ENCODE measurements around the gene SLC24A4.
A peak's percentile ranks its signal among the peaks of the same experiment; 100 is the strongest.

SLC24A4 gene

DNA sequence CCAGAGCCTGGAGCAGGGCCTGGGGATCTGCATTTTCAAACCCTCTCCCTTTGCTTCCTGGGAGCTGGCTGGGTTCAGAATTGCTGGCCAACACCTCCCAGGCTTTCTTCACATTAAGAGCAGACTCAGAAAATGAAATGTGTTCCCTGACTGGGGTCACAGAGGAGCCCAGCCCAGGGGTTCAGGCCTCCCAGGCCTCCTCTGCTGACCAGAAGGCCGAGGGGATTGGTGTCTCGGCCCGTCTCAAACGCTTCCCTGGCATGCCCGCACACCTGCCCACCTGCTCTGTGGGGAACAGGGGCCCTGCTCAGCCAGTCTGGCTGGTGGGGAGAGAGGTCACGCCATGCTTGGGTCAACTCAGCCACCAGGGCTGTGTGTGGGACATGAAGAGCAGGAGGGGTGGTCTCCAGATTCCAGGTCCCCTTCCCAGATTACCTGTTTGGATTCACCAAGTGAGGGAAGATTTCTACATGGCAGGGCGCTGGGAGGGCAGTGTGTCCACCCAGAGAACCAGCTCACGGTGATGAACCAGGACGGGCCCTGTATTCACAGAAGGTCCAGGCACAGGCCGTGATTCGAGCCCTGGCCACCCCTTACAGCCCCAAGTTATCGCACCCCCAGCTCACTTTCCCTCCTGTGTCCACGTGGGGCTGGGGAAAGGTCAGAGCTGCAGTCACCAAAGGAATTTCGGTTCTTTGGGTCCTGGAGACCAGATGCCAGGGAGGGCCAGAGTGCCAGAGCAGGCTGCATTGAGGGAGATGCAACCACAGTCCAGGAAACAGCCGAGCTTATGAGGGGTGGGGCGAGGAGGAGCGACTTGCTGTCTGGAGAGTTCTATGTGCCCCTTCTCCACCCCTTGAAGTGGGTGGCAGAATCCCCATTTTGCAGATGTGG, 135.4 kb downstream of the SLC24A4 start:
- no peak for DNase-seq (ENCODE audit: low read depth)

DNA sequence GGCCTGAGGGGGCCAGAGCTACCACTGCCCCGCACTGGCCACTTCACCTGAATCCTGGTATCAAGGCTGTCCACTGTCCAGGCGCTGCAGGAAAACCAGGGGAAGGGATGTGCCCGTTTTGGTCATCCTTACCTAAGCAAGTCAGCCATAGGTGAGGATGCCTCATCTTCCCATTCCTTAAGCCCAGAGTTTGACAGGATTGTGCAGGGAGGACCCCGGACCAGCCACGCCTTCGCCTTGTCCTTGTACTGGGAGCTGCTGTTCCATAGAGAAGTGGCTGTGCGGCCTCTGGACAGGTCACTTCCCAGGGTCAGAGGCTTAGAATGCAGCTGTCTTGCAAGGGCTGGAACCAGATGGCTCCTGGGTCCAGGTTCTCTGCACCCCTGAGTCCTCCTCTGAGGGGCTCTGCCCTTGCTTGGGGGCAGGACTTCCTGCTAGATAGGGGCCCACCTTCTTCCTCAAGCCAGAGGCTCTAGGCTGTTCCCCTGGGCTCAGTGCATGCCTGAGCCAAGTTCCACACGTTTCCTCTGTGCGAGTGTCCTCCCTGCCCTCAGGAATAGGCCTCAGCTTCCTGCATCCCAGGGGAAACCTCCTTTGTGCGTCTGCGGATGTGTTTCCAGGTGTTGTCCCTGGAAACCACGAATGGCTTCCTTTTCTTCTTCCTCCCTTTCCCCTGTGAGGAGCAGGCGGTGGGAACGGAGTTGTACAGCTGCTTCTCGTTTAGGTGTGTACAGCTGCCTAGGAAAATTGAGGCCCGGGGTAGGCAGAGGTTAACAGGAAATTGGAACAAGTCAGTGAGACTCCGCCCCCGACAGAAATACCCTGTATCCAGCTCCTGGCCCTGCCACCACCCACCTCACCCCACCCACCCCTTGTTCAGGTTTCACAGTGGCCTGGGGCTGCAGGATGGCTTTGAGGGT, 136.3 kb downstream of the SLC24A4 start:
- DNase-seq (ENCODE audit: low read depth): no peak

DNA sequence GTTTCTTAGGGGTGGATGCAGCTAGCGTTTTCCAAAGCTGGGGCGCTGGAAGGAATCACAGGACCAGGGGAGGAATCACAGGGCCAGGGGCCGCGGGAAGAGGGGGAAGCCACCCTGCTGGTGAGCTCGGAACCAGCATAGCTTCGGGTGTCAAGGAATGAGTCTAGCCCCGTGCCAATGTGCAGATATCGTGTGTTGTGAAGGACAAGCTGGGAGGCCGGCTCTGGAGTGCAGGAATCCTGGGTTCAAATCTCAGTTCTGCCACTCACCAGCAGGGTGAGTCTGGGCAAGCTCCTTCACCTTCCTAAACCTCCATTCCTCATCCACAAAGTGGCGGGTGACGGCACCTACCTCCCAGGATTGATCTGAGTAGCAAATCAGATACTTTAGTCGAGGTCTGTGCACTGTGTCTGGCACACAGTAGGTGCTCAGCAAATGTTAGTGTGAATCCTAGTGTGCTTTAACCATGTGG, 137.0 kb downstream of the SLC24A4 start:
- no peak for DNase-seq (ENCODE audit: low read depth)

DNA sequence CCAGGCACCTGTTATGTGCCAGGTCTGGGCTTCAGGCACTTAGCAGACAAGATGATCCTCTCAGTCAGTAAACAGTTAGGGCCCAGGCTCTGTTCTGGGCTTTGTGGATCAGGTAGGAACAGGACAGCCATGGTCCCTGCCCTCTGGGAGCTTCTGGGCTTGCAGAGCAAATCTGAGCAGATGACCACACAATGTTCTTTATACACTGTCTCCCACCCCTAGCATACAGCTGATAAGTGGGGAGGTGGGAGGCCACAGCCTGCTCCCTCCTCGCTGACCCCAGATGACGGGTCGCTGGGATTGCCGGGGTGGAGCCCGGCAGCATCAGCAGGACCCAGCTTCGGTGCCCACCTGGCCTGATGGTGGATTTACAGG, 137.6 kb downstream of the SLC24A4 start:
- no peak for DNase-seq (ENCODE audit: low read depth)

DNA sequence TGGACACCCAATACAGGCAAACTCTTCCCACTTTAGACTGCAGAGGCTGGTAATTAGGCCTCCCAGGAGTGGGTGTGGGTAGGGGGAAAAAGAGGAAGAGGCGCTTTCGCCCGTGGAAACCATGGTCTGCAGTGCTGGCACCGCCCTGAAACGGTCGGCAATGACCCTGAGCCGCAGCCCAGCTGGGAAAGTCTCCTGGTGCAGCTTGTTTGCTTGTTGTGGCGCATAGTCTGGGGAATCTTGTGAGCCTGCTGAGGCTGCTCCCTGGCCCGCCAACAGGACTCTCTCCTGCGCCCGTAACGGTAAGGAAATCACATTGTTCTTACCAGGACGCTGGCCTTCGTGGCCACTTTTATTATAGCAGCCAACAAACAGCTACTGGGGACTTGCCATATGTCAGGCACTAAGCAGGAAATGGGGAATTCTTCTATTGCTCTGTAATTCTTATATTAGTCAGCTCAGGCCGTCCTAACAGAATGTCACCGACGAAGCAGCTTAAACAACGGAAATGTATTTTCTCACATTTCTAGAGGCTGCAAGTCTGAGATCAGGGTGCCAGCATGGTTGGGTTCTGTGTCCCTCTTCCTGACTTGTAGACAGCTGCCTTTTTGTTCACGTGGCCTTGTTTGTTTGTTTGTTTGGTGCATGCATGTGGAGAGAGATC, 138.1 kb downstream of the SLC24A4 start:
- no peak for DNase-seq (ENCODE audit: low read depth)

DNA sequence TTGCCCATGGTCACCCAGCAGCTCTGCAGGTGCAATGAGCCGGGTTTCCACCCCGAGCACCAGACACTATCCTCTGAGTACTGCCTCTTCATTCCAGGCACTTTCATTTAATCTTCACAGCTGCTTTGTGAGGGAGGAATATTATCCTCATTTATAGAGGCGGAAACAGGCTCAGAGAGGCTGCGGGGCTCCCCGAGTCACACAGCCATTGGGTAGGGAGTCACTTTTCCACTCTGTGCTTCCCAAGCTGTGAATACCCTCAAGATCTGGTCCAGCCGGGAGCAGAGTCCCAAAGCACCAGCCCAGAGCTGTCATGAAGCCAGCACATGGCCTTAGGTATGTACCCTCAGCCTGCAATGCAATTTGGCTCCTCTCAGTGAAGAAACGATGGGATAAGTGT, 138.9 kb downstream of the SLC24A4 start:
- no peak for DNase-seq (ENCODE audit: low read depth)

DNA sequence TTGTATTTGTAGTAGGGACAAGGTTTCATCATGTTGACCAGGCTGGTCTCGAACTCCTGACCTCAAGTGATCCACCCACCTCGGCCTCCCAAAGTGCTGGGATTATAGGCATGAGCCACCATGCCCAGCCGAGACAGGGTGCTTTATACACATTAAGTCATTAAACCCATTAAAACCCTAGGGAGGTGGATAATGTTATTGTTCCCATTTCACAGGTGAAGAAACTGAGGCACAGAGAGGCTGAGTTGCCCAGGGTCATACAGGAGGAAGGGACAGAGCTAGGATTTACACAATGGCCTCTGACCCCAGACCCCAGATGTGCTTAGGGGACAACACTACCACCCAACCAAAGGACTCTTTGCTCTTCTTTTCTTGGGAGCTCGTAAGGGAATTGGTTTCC, 139.6 kb downstream of the SLC24A4 start:
- DNase-seq (ENCODE audit: low read depth): no peak

DNA sequence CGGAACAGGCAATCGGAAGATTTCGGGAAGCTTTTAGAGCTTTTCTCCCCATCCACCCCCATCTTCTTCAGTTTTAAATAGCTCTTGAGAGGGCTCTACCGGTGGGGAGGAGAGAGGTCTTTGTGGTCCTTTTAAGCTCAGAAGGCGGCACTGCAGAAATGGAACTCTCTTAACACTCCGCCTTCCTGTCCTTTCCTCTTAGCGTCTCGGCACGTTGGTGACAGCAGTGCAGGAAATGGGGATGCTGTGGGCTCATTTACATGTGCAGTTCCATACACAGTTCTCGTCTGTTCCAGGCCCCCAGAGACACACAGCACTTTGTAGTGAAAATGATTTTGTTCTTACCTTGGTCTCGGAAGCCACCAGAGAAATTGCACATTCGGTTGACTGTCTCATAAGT, 140.2 kb downstream of the SLC24A4 start:
- DNase-seq (ENCODE audit: low read depth): no peak

DNA sequence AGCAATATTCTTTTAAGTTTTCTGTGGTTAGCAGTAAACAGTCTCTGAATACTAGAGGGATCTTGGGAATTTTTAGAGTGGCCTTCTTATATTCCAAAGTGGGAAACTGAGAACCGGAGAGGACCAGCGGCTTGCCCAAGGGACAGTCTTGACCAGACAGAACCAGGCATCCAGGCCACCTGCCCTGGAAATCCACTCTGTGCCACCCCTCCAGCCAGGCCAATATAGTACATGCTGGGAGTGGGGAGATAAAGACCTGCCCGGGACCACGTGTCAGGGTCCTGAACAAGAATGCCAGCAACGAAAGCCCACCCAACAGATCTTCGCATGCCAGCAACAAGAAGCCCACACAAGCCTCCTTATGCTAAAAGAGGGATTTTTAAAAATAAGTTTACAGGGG, 141.2 kb downstream of the SLC24A4 start:
- no peak for DNase-seq (ENCODE audit: low read depth)

DNA sequence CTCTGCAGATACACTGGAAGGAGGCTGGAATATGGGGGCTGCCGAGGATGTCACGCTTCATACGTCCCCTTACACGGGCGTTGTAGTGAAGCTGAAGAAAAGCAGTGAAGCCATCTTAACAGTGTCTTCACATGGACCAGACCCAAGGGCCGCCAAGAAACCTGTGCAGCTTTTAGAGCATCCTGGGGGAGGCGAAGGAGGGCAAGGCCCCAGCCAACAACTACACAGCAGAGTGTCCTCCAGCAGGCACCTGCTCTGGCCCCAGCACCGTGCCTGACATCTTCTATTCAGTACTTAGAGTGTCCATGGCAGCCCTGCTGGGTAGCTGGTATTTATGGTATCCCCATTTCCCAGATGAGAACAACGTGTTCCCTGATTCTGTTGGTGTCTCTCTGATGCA, 141.8 kb downstream of the SLC24A4 start:
- no peak for DNase-seq (ENCODE audit: low read depth)

DNA sequence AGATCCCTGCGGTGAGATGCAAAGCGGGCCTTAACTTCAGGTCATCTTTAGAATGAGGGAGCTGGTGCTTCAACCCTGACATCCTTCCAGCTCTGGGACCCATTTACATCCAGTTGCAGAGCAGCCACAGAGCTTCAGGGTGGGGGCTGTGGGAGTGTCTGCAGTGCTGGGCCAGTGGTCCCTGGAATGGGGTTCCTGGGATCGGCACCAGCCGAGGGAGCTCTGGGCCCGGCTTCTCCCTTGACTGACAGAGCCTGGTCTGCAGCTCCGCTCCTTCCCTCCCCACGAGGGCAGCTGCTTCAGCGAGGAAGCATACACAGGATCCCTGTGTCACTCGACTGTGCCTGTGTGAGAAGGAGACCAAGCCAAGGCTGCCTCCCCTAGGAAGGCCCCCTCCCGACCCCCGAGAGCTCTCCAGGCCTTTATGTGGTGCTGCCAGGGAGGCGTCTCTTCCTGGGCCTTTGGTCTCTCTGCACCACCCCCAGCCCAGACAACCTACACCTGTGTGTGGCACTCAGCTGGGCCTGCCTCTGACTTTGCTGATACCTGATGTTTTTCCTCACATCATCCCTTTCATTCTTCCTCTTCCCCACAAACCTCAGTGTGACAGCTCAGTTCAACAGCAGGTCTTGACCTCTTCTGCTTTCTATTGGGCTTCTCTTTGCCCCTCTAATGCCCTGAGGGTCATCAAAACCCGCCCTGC, 142.5 kb downstream of the SLC24A4 start:
- no peak for DNase-seq (ENCODE audit: low read depth)

DNA sequence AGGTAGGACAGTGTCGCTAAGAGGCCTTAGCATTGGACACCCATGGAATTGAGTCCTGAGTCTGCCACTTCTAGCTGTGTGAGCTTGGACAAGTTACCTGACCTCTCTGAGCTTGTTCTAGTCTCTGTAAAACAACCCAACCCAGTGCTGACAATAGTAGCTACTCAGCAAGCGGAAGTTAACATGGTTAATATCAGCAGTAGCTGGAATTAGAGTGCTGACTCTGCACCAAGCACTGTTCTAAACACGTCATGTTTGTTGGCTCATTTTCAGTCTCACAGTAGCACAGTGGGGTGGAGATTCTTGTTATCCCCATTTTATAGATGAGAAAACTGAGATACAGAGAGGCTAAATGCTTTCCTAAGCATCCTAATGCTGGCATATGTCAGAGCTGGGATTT, 143.1 kb downstream of the SLC24A4 start:
- no peak for DNase-seq (ENCODE audit: low read depth)

DNA sequence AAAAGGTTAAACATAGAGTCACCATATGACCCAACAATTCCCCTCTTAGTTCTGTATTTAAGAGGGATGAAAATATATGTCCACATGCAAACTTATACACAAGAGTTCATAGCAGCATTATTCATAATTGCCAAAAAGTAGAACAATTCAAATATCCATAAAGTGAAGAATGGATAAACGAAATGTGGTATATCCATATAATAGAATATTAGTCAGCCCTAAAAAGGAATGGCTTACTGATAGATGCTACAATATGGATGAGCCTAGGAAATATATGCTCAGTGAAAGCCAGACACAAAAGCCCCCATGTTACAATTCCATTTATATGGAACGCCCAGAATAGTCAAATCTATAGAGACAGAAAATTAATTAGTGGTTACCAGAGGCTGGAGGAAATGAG, 146.6 kb downstream of the SLC24A4 start:
- DNase-seq (ENCODE audit: low read depth): no peak

DNA sequence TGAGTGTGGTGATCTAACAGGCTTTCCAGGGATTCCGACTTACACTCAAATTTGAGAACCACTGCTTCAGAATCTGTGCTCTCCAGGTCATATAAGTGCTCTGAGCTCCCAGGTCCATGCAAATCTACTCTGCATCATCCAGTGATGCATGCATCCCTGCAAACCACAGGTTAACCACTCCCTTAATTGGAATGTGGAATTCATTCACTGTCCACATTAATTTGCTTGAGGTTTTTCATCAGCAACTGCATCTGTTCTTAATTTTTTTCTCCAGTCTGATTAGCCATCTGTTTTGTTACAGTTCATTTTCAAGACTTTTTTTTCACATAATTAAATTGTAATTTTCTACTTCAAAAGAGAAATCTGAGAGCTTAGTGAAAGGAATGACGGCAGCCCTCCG, 147.2 kb downstream of the SLC24A4 start:
- DNase-seq (ENCODE audit: low read depth): peak; percentile 24

DNA sequence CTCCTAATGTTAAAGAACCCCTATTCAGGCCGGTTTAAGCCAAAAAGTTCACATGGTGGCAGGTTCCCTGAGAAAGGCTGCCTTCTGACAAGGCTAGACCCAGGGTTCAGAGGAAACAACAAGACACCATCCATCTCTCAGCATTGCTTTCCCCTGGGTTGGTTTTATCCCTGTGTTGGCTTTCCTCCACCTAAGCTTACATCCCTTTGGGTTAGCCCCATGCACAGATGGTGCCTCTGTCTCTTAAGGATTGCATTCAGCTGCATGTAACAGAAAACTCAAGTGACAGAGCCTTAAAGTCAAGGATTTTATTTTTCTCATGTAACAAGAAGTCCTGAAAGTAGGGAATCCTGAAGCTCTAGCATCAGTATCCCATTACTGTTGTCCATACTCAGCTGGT, 147.8 kb downstream of the SLC24A4 start:
- DNase-seq (ENCODE audit: low read depth): no peak

DNA sequence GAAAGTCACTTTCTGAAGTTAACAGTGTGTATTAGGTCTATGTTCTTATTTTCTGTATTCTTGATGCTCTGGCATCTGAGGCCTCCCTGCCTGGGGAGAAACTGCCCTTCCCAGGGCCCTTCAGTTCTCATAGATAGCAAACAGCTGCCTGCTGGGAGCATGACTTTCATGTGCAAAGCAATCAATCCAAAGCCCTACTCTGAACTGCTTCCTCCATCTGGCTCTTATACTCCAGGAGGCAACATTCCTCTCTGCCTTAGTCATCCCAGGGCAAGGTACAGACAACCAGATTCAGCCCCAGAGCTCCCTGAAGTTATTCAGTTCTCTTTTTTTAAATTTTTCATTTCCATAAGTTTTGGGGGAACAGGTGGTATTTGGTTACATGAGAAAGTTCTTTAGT, 149.0 kb downstream of the SLC24A4 start:
- DNase-seq (ENCODE audit: low read depth): peak; percentile 92

DNA sequence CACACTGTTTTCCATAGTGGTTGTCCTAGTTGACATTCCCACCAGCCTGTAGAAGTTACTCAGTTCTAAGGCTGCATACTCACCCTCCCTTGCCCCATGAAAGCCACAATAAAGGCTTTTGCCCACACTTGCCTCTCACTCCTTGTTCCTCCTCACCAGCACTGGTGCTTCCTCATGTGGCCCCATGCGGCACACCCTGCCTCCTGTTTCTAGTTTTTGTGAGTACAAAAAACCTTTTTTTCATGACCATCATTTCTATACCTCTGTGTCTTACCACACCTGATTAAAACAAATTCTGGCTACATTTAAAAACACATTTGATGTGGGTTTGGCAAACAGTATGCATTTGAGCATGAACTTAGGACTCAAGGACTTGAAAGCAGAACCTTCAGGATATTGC, 149.9 kb downstream of the SLC24A4 start:
- DNase-seq (ENCODE audit: low read depth): no peak

DNA sequence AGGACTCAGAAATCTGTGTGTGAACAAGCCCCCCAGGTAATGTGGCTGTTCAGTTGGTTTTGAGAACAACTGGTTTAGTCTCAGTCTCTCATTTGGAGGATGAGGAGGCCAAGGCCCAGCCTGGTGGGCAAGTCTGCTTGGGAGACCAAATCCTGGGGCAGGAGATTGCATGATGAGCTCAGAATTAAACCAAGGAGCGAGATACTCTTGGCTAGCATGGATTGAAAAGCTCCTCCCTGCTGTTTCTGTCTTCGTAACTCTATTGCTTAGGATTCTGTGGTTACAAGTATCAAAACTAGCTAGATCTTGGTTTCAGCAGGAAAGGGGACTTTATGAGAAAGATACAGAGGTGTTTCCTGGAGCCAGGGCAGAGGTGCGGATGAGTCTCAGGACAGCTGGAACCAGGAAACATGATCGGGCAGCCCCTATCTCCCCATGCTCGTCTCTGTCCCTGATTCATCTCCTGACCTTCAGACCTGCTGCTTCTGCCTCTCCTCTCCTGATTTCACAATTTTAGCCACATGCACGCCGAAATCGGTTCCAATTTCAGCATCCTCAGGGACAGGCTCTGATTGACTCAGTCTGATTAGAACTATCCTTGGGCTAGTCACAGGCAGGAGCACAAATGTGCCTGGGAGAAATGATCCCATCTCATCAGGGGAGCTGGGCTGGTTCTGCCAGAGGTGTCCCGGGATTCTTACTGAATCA, 150.4 kb downstream of the SLC24A4 start:
- peak; percentile 73 for DNase-seq (ENCODE audit: low read depth)

DNA sequence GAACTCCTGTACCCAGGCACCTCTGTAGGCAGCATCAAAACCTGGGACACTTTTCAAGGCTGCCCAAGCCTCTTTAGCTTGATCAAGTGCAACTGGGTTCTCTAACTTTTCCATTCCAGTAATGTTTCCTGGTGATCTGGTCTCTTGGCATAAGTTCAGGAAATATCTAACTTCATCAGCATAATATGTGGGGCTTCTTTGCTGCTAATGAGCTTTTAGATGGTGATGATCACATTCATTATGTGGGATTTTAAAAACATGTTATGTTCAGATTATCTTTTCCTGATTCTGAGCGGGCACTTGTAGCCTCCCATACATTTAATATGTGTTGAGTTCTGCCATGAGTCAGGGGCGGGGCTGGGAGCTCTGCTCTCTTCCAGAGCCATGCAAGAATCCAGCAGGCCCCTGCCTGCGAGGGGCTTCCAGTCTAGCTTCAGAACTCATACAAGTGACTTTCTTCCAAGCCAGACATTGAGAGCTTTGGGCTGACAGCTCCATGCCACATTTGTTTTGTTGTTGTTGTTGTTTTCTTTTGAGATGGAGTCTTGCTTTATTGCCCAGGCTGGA, 151.1 kb downstream of the SLC24A4 start:
- peak; percentile 29 for DNase-seq (ENCODE audit: low read depth)

DNA sequence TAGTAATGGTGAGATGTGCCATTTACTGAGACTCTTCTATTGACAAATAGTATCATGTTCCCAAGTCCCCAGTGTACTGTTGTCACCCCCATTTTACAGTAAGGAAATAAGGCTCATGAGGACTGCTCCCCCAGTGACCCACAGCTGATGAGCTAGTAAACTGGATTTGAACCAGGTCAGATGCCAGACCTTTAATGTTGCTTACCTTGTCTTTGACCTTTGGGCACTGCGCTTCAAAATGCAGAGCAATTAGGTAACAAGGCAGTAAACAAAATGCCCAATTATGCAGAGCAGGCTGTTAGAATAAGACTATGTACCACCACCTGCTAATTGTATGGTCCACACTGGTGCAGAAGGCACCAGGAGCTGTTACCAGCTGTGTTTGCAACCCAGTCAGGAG, 152.1 kb downstream of the SLC24A4 start:
- DNase-seq (ENCODE audit: low read depth): no peak
